Tibial artery (tissue), 4 donors: Measurements from ENCODE around the gene PFKFB1.

Source experiments
- DNase-seq, 2 donors: peaks; one replicate each; pipeline ENCODE4 v3.0.0-alpha.2; 2019
- H3K27ac ChIP-seq, 2 donors: fragments of 200-600 bp; sonication (generic) in 1 of 2; 1 replicate in 1 of 2; 2 replicates in 1 of 2; pipeline ENCODE4 v1.5.1; 2018 to 2019; ENCODE audit warnings: mild to moderate bottlenecking in 1 of 2
- H3K27me3 ChIP-seq, 2 donors: fragments of 200-600 bp; sonication (generic) in 1 of 2; one replicate each; pipeline versions ENCODE4 v1.5.1 to v1.6.0; 2016 to 2019
- H3K36me3 ChIP-seq, 3 donors: fragments of 200-600 bp; sonication (generic) in 2 of 3; one replicate each; pipeline ENCODE4 v1.5.1; 2016 to 2019; ENCODE audit warnings: mild to moderate bottlenecking in 2 of 3
- H3K4me1 ChIP-seq, 4 donors: fragments of 200-600 bp; sonication (generic) in 2 of 4; 1 replicate in 3 of 4; 2 replicates in 1 of 4; pipeline ENCODE4 v1.5.1; 2016 to 2019
- H3K4me3 ChIP-seq, 2 donors: fragments of 200-600 bp; sonication (generic) in 1 of 2; 1 replicate in 1 of 2; 2 replicates in 1 of 2; pipeline ENCODE4 v1.5.1; 2018 to 2019; ENCODE audit warnings: mild to moderate bottlenecking in 2 of 2
- H3K9me3 ChIP-seq, 3 donors: fragments of 200-600 bp; sonication (generic) in 1 of 3; one replicate each; pipeline ENCODE4 v1.5.1; 2016 to 2019
- intact Hi-C: fragments of 100-400 bp; cut with DNase I; formaldehyde crosslinking; loops from one replicate; pipeline ENCODE4 v1.15.0; 2023; ENCODE audit warnings: low total_unique reads
- TF ChIP-seq, protein P1 (sequence below), 2 experiments: fragments of 200-600 bp in 1 of 2; fragments of 450-650 bp in 1 of 2; IDR thresholded peaks; one replicate each; pipeline ENCODE4 v1.5.1; 2017 to 2019; ENCODE audit warnings: antibody characterized with exemption in 2 of 2, mild to moderate bottlenecking in 1 of 2, moderate library complexity in 1 of 2

PFKFB1 gene

DNA sequence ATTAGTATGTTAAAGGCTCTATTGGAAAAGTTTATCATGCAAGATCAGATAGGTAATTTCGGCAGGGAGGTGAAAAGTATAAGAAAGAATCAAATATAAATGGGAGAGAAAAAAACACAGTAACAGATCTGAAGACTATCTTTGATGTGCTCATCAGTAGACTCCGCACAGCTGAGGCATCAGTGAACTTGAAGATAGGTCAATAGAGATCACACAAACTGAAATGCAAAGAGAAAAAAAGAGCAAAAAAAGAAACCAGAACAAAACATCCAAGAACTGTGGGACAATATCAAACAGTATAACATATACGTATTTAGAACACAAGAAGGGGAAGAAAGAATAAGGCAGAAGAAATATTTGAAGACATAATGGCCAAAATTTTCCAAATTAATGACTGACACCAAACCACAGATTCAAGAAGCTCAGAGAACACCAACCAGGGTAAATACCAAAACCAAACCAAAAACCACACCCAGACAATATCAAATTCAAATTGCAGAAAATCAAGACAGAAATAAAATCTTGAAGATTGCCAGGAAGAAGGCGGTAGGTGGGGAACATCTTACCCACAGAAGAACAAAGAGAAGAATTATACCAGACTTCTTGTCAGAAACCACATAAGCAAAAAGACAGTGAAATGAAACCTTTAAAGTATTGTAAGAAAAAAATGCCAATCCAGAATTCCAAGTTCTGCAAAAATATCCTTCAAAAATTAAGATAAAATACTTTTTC, 29.1 kb downstream of the PFKFB1 start:
- Histone ChIP-seq H3K27me3 (no peaks in the 10 kb centered on the region), H3K9me3 (peaks cover 0 to 9% (median 6%) of the 10 kb centered on the region in 3 donors), H3K36me3 (no peaks in the 10 kb centered on the region), H3K27ac (no peak overlapping the region), H3K4me3 (no peak overlapping the region), H3K4me1 (no peaks in the 10 kb centered on the region)
- TF ChIP-seq, protein P1, sequence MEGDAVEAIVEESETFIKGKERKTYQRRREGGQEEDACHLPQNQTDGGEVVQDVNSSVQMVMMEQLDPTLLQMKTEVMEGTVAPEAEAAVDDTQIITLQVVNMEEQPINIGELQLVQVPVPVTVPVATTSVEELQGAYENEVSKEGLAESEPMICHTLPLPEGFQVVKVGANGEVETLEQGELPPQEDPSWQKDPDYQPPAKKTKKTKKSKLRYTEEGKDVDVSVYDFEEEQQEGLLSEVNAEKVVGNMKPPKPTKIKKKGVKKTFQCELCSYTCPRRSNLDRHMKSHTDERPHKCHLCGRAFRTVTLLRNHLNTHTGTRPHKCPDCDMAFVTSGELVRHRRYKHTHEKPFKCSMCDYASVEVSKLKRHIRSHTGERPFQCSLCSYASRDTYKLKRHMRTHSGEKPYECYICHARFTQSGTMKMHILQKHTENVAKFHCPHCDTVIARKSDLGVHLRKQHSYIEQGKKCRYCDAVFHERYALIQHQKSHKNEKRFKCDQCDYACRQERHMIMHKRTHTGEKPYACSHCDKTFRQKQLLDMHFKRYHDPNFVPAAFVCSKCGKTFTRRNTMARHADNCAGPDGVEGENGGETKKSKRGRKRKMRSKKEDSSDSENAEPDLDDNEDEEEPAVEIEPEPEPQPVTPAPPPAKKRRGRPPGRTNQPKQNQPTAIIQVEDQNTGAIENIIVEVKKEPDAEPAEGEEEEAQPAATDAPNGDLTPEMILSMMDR (IDR thresholded peaks at IDR 0.05) = no peak
- DNase-seq = no peak
- intact Hi-C loops = no loop called here

DNA sequence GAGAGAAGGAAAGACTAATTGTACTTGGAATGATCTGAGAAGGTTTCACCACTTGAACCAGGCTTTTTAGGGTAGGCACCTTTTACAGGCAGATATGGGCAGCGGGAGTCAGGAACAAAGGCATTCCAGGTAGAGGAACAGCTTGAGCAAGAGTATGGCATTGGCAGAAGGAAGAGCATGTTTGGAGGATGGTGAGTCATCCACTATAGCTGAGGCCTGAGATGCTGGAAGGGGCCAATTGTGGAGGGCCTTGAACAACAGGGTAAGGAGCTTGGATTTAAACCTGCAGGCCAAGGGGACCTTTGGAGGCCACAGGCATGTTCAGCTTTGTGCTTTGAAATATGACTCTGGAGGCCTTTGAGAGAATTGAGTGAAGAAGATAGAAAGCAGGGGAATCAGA, 32.2 kb downstream of the PFKFB1 start:
- DNase-seq = no peak
- intact Hi-C loops = no loop called here
- TF ChIP-seq, protein P1 (IDR thresholded peaks at IDR 0.05) = no peak
- H3K9me3 ChIP-seq = no peaks in the 10 kb centered on the region
- no peak overlapping the region for H3K4me3 ChIP-seq
- H3K27ac ChIP-seq = no peak overlapping the region
- no peaks in the 10 kb centered on the region for H3K36me3 ChIP-seq
- H3K4me1 ChIP-seq = no peaks in the 10 kb centered on the region
- no peaks in the 10 kb centered on the region for H3K27me3 ChIP-seq

DNA sequence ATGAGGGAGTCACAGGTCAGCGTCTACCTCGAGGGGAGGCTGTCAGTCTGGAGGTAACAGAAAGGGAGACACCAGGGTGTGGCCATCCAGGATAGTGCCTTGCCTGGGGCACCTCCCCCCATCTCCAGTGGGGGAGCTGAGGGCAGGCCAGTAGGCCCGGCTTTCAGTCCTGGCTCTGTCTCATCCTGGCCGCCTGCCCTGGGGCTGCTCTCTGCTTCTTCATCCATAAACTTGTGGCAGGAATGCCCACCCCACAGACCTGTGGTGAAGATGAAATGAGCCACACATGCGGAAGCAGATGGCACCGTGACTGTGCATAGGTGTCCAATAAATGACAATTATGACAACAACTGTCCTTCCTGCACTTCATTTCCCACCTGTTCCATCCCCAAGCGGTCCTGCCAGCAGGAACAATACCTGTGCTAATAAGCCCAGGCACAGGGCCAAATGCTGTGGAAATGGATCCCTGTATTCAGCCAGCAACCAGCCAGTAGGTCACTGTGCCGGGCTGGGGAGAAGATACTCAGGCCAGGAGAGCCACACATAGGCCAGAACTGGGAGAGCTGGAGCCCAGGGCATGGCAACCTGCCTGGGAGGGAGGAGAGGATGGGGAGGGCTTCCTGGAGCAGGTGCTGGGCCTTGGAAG, 43.1 kb downstream of the PFKFB1 start:
- intact Hi-C loops = no loop called here
- no peaks in the 10 kb centered on the region for H3K36me3 ChIP-seq
- H3K9me3 ChIP-seq = no peaks in the 10 kb centered on the region
- no peaks in the 10 kb centered on the region for H3K27me3 ChIP-seq
- H3K4me3 ChIP-seq = no peak overlapping the region
- H3K27ac ChIP-seq = no peak overlapping the region
- no peak for DNase-seq
- no peaks in the 10 kb centered on the region for H3K4me1 ChIP-seq
- TF ChIP-seq, protein P1 (IDR thresholded peaks at IDR 0.05) = no peak

DNA sequence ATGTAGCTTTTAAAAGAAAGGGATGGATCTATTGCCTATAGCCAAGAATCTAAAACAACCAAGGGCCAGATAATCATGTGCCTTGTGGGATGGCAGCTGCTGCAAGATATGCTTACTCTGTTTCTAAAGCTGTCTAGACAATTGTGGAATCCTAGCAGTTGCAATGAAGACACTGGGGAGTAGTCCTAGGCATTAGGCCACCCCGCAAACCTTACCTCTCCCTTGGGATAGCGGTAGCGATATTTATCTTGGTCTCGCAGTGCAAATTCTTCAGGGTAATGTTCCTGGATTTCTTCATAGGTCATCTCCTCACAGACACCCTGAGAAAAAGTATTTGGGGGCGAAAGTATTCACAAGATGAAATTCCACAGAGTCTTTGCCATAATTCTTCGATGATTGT, 48.8 kb downstream of the PFKFB1 start:
- H3K27ac ChIP-seq = no peak overlapping the region
- no peak overlapping the region for H3K4me3 ChIP-seq
- TF ChIP-seq, protein P1 (IDR thresholded peaks at IDR 0.05) = no peak
- no peaks in the 10 kb centered on the region for H3K9me3 ChIP-seq
- H3K4me1 ChIP-seq = no peaks in the 10 kb centered on the region
- H3K27me3 ChIP-seq = no peaks in the 10 kb centered on the region
- intact Hi-C loops = no loop called here
- no peaks in the 10 kb centered on the region for H3K36me3 ChIP-seq
- no peak for DNase-seq

DNA sequence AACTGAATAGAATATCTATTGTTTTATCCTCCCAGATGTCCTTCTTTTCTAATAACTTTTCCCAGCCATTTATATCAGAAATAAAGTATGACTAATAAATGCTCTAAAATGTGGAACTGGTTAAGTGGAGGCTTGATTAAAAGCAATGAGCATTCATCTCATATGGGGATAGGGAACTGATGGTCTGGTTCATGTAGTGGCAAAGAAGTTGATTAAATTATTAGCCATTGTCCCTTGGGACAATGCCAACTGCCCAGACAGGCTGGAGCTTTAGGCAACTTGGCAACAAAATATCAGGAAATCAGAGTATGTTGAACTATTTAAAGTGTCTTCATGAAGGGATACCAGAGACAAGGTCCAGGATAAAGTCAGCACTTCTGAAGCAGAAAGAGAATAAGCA, 49.2 kb downstream of the PFKFB1 start:
- no peak for DNase-seq
- Histone ChIP-seq H3K9me3 (no peaks in the 10 kb centered on the region), H3K4me1 (no peaks in the 10 kb centered on the region), H3K4me3 (no peak overlapping the region), H3K36me3 (no peaks in the 10 kb centered on the region), H3K27ac (no peak overlapping the region), H3K27me3 (no peaks in the 10 kb centered on the region)
- intact Hi-C loops = no loop called here
- TF ChIP-seq, protein P1 (IDR thresholded peaks at IDR 0.05) = no peak
